Keratinocyte (primary cell): ENCODE data around the gene ID2. TPM values are rescaled to one million over a fixed set of nuclear protein-coding genes. Genes with fewer than 3 reads are reported as not detected.

Experiments used
- DNase-seq: peaks from one replicate; pipeline ENCODE4 v3.0.0-alpha.2; 2011; ENCODE audit warnings: low read depth, missing footprints, low spot score
- FAIRE-seq: peaks from 2 replicates; lab custom pipeline; 2011; peaks lifted over from hg19 to GRCh38; lab: Jason Lieb, UNC
- H2AFZ ChIP-seq: 2 replicates; pipeline ENCODE4 v1.6.0; 2012; ENCODE audit warnings: low read length, control low read depth, inconsistent platforms; ENCODE audit not compliant: control insufficient read depth
- H3K27ac ChIP-seq: 2 replicates; pipeline ENCODE4 v1.5.1; 2011; ENCODE audit warnings: low read length; ENCODE audit not compliant: control insufficient read depth, insufficient read depth
- H3K27me3 ChIP-seq: 3 replicates; pipeline ENCODE4 v1.6.0; 2011; ENCODE audit warnings: low read length; ENCODE audit not compliant: control insufficient read depth, insufficient read depth; ENCODE audit errors: extremely low read depth
- H3K36me3 ChIP-seq, 2 experiments: 2 replicates in 1 of 2; 3 replicates in 1 of 2; pipeline ENCODE4 v1.5.1; 2011; ENCODE audit warnings: low read length in 2 of 2, mild to moderate bottlenecking in 1 of 2; ENCODE audit not compliant: control insufficient read depth in 2 of 2, insufficient read depth in 2 of 2; ENCODE audit errors: extremely low read depth in 1 of 2
- H3K4me1 ChIP-seq: 3 replicates; pipeline ENCODE4 v1.5.1; 2011; ENCODE audit warnings: low read length; ENCODE audit not compliant: control insufficient read depth, insufficient read depth; ENCODE audit errors: extremely low read depth
- H3K4me2 ChIP-seq: 3 replicates; pipeline ENCODE4 v1.6.0; 2011; ENCODE audit warnings: low read depth, low read length; ENCODE audit not compliant: control insufficient read depth, insufficient read depth; ENCODE audit errors: extremely low read depth
- H3K4me3 ChIP-seq, 3 experiments: fragments of 200-600 bp in 1 of 3; sonication (generic) in 1 of 3; 2 replicates in 2 of 3; 3 replicates in 1 of 3; pipeline ENCODE4 v1.5.1; 2011 to 2016; ENCODE audit warnings: low read length in 3 of 3, mild to moderate bottlenecking in 3 of 3, control low read depth in 2 of 3, inconsistent platforms in 1 of 3, low read depth in 1 of 3, mixed read lengths in 1 of 3, mixed run types in 1 of 3, moderate library complexity in 1 of 3; ENCODE audit not compliant: control insufficient read depth in 2 of 3, insufficient read depth in 2 of 3; ENCODE audit errors: extremely low read depth in 1 of 3
- H3K79me2 ChIP-seq: 2 replicates; pipeline ENCODE4 v1.6.0; 2012; ENCODE audit warnings: low read length; ENCODE audit not compliant: control insufficient read depth, insufficient read depth
- H3K9ac ChIP-seq: 3 replicates; pipeline ENCODE4 v1.6.0; 2011; ENCODE audit warnings: low read length; ENCODE audit not compliant: control insufficient read depth, insufficient read depth; ENCODE audit errors: extremely low read depth
- H3K9me1 ChIP-seq: 3 replicates; pipeline ENCODE4 v1.6.0; 2011; ENCODE audit warnings: low read length; ENCODE audit not compliant: control insufficient read depth, insufficient read depth; ENCODE audit errors: extremely low read depth
- H3K9me3 ChIP-seq: 2 replicates; pipeline ENCODE4 v1.5.1; 2012; ENCODE audit warnings: low read depth, low read length; ENCODE audit not compliant: control insufficient read depth
- H4K20me1 ChIP-seq: 3 replicates; pipeline ENCODE4 v1.6.0; 2011; ENCODE audit warnings: low read length; ENCODE audit not compliant: control insufficient read depth, insufficient read depth; ENCODE audit errors: extremely low read depth
- CTCF ChIP-seq, 3 experiments: IDR thresholded peaks in 1 of 3; conservative IDR thresholded peaks in 1 of 3; optimal IDR thresholded peaks in 1 of 3; 2 replicates in 2 of 3; 3 replicates in 1 of 3; pipeline versions ENCODE3 to v1.5.1; 2011; ENCODE audit warnings: low read length in 3 of 3, mild to moderate bottlenecking in 3 of 3, moderate library complexity in 2 of 3, control low read depth in 1 of 3, inconsistent platforms in 1 of 3; ENCODE audit not compliant: insufficient read depth in 2 of 3; ENCODE audit errors: extremely low read depth in 1 of 3
- EZH2 ChIP-seq: IDR thresholded peaks from one replicate; pipeline ENCODE4 v1.6.1; 2012; ENCODE audit warnings: inconsistent platforms, mild to moderate bottlenecking, low read length, moderate library complexity
- dilution Hi-C: fragments of 300-500 bp; cut with MboI; formaldehyde crosslinking; loops from one replicate; pipeline ENCODE4 v1.7.0; 2020; ENCODE audit warnings: low sequenced_read_pairs; ENCODE audit not compliant: extremely low pct_ligation_motif_present
- polyA plus RNA-seq, 5 experiments: library from polyadenylated mRNA; depleted of rRNA in 3 of 5; stranded (reverse) in 3 of 5; stranded (forward) in 1 of 5; unstranded in 1 of 5; fragments of >200 nt; gene quantifications; 1 replicate in 1 of 5; 2 replicates in 3 of 5; 3 replicates in 1 of 5; pipeline versions ENCODE4 v1.2.1 to v1.2.3, GENCODE V29; 2011 to 2012; ENCODE audit warnings: missing spikeins in 2 of 5, low read depth in 1 of 5, low replicate concordance in 1 of 5

Gene ID2
- polyA plus RNA-seq, 1 donor (not counting 4 experiments of a cell fraction or from before 2014, with no cell fraction given) = 6.3 TPM

GRCh38 chr2:8679827-8680731 lies 1.8 kb upstream of the ID2 start:
- Histone ChIP-seq H3K27ac (peak overlapping the region; percentile 19), H3K27me3 (peaks cover 41% of the 10 kb centered on the region), H3K79me2 (no peaks in the 10 kb centered on the region), H3K4me1 (peaks cover 34% of the 10 kb centered on the region), H3K9me1 (no peaks in the 10 kb centered on the region), H2AFZ (peak overlapping the region; percentile 63), H3K4me3 (peak overlapping the region in 2 of 3 experiments; percentile 29 to 59), H3K9me3 (no peaks in the 10 kb centered on the region), H4K20me1 (no peaks in the 10 kb centered on the region), H3K4me2 (peak overlapping the region; percentile 94), H3K9ac (peak overlapping the region; percentile 62), H3K36me3 (no peaks in the 10 kb centered on the region)
- no peak for TF ChIP-seq CTCF (optimal IDR thresholded peaks at IDR 0.05 in 1 of 3, IDR thresholded peaks at IDR 0.05 in 1 of 3, conservative IDR thresholded peaks at IDR 0.05 in 1 of 3; ENCODE audit: extremely low read depth in 1 of 3, insufficient read depth in 2 of 3, low read length in 3 of 3)
- TF ChIP-seq EZH2 = no peak
- dilution Hi-C loops = no loop called here
- no peak for FAIRE-seq
- DNase-seq = no peak

- dilution Hi-C loops = no loop called here
- Histone ChIP-seq H3K4me1 (peaks cover 34% of the 10 kb centered on the region), H3K27me3 (peaks cover 34% of the 10 kb centered on the region), H3K4me2 (peak overlapping the region; percentile 94), H2AFZ (peak overlapping the region; percentile 80), H3K9me3 (no peaks in the 10 kb centered on the region), H3K79me2 (no peaks in the 10 kb centered on the region), H3K9ac (peak overlapping the region; percentile 42), H4K20me1 (no peaks in the 10 kb centered on the region), H3K27ac (peak overlapping the region; percentile 17), H3K9me1 (no peaks in the 10 kb centered on the region), H3K36me3 (no peaks in the 10 kb centered on the region), H3K4me3 (peak overlapping the region; percentile 43 to 81 (median 75))
- TF ChIP-seq EZH2 (no peak), CTCF (optimal IDR thresholded peaks at IDR 0.05 in 1 of 3, IDR thresholded peaks at IDR 0.05 in 1 of 3, conservative IDR thresholded peaks at IDR 0.05 in 1 of 3; ENCODE audit: extremely low read depth in 1 of 3, insufficient read depth in 2 of 3, low read length in 3 of 3) (no peak)
- DNase-seq (no peak), FAIRE-seq (no peak)
Measured at GRCh38 chr2:8680822-8681760, 765 bp upstream of the ID2 start.
